T-cell (primary cell): ENCODE results near the gene AKAP6. TPM values are rescaled to one million over a fixed set of nuclear protein-coding genes. Genes with fewer than 3 reads are reported as not detected.

Experiments
- ATAC-seq, 4 experiments: fragments of 200-7000 bp in 3 of 4; fragments of 150-1000 bp in 1 of 4; cut with Tn5 transposase; replicated peaks in 1 of 4; 1 replicate in 3 of 4; 2 replicates in 1 of 4; pipeline ENCODE4 v1.10.0; 2021; ENCODE audit warnings: moderate library complexity in 3 of 4, mild to moderate bottlenecking in 2 of 4, moderate number of reproducible peaks in 1 of 4
- CTCF ChIA-PET, 2 donors: fragments of 300-600 bp; sonication (Branson Sonifier 250); formaldehyde crosslinking; loops; one replicate each; lab custom pipeline; 2022; ENCODE audit warnings: antibody characterized with exemption in 2 of 2; lab: Charles Lee
- POLR2A ChIA-PET, 2 donors: fragments of 300-600 bp; sonication (Branson Sonifier 250); formaldehyde crosslinking; loops; one replicate each; lab custom pipeline; 2022; ENCODE audit warnings: antibody characterized with exemption in 2 of 2; lab: Charles Lee
- DNase-seq, 35 experiments: peaks; one replicate each; pipeline versions ENCODE4 v3.0.0 to v3.0.0-alpha.2; 2013 to 2023
- H3K27ac ChIP-seq: one replicate; pipeline ENCODE4 v1.5.1; 2013; ENCODE audit warnings: low read length
- H3K27me3 ChIP-seq, 2 experiments: replicated peaks in 1 of 2; 1 replicate in 1 of 2; 2 replicates in 1 of 2; pipeline versions ENCODE4 v1.6.1 to v1.7.0; 2013; ENCODE audit warnings: low read length in 1 of 2, mixed read lengths in 1 of 2; ENCODE audit not compliant: control insufficient read depth in 2 of 2, insufficient read depth in 2 of 2; ENCODE audit errors: extremely low read depth in 1 of 2
- H3K36me3 ChIP-seq, 2 donors: 1 replicate in 1 of 2; 2 replicates in 1 of 2; pipeline versions ENCODE4 v1.6.1 to v1.7.0; 2013; ENCODE audit warnings: low read length in 1 of 2; ENCODE audit not compliant: control insufficient read depth in 2 of 2, insufficient read depth in 1 of 2; ENCODE audit errors: extremely low read depth in 1 of 2
- H3K4me1 ChIP-seq, 2 experiments: 1 replicate in 1 of 2; 2 replicates in 1 of 2; pipeline versions ENCODE4 v1.6.1 to v1.7.0; 2013; ENCODE audit warnings: low read length in 2 of 2, mixed read lengths in 1 of 2; ENCODE audit not compliant: insufficient read depth in 2 of 2, control insufficient read depth in 1 of 2; ENCODE audit errors: extremely low read depth in 1 of 2
- H3K4me3 ChIP-seq, 2 donors: 1 replicate in 1 of 2; 2 replicates in 1 of 2; pipeline versions ENCODE4 v1.5.1 to v1.7.0; 2013; ENCODE audit warnings: mild to moderate bottlenecking in 2 of 2, low read length in 1 of 2, moderate library complexity in 1 of 2; ENCODE audit not compliant: control insufficient read depth in 1 of 2; ENCODE audit errors: extremely low read depth in 1 of 2
- H3K9me3 ChIP-seq: 2 replicates; pipeline ENCODE4 v1.7.0; 2013
- H3K27ac Mint-ChIP-seq, 2 donors: one replicate each; pipeline ENCODE4 v1.8.0; 2020 to 2021; ENCODE audit warnings: mild to moderate bottlenecking in 2 of 2, mixed read lengths in 2 of 2
- H3K27me3 Mint-ChIP-seq, 2 donors: one replicate each; pipeline ENCODE4 v1.8.0; 2021 to 2022; ENCODE audit warnings: mixed read lengths in 2 of 2
- H3K36me3 Mint-ChIP-seq: one replicate; pipeline ENCODE4 v1.8.0; 2021; ENCODE audit warnings: mixed read lengths
- H3K4me1 Mint-ChIP-seq, 3 donors: one replicate each; pipeline ENCODE4 v1.8.0; 2020 to 2022; ENCODE audit warnings: mixed read lengths in 3 of 3, mild to moderate bottlenecking in 1 of 3
- H3K4me3 Mint-ChIP-seq, 3 donors: one replicate each; pipeline ENCODE4 v1.8.0; 2020 to 2022; ENCODE audit warnings: mild to moderate bottlenecking in 3 of 3, mixed read lengths in 3 of 3, moderate library complexity in 3 of 3
- H3K9me3 Mint-ChIP-seq, 3 donors: one replicate each; pipeline ENCODE4 v1.8.0; 2020 to 2022; ENCODE audit warnings: mixed read lengths in 3 of 3
- WGBS: methylation state at CpG from one replicate; pipeline ENCODE4 v1.1.5; 2013; ENCODE audit warnings: missing lambda C conversion rate; ENCODE audit not compliant: insufficient coverage; 5-methylcytosine and 5-hydroxymethylcytosine counted together
- total RNA-seq, 35 experiments: library from RNA in 6 of 35; stranded (reverse) in 6 of 35; fragments of 120-200 nt in 1 of 35; gene quantifications; one replicate each; pipeline versions ENCODE4 v1.2.1 to v1.2.4 and lab custom pipeline; 2013 to 2026

The AKAP6 gene
- total RNA-seq, 5 donors from 2014 or later (not counting 1 experiment from before 2014, with no cell fraction given), result 1.7 to 6.6 (median 2.6) TPM

DNA sequence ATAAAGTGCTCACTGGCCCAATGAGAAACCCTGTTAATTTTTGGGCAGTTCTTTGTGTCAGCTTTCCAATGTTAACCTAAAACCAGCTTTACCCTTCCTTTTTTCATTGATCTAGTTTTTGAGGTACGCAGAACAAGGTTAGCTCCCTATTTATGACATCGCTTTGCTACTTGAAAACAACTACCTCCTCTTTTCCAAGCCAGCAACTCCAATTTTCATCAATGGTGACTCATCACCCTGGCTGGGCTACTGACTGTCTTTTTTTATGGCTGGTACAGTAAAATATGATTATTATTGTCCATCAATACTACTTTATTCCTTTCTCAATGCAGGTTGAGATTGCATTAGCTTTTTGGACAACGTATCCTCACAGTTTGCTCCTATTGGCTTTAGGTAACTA, 22.5 kb upstream of the AKAP6 start:
- no peaks in the 10 kb centered on the region for H3K36me3 Mint-ChIP-seq
- no peak overlapping the region for H3K4me3 Mint-ChIP-seq
- ChIA-PET POLR2A (no interaction called here), CTCF (no interaction called here)
- Histone ChIP-seq H3K4me3 (no peak overlapping the region), H3K27me3 (no peaks in the 10 kb centered on the region), H3K27ac (no peak overlapping the region), H3K4me1 (no peaks in the 10 kb centered on the region), H3K9me3 (no peaks in the 10 kb centered on the region), H3K36me3 (no peaks in the 10 kb centered on the region)
- ATAC-seq (no peak), DNase-seq (no peak)
- WGBS, result 80% methylated on average over 1 of the region's 3 CpGs
- H3K27ac Mint-ChIP-seq, result no peak overlapping the region
- H3K4me1 Mint-ChIP-seq, result no peaks in the 10 kb centered on the region
- H3K27me3 Mint-ChIP-seq, result no peaks in the 10 kb centered on the region
- no peaks in the 10 kb centered on the region for H3K9me3 Mint-ChIP-seq

DNA sequence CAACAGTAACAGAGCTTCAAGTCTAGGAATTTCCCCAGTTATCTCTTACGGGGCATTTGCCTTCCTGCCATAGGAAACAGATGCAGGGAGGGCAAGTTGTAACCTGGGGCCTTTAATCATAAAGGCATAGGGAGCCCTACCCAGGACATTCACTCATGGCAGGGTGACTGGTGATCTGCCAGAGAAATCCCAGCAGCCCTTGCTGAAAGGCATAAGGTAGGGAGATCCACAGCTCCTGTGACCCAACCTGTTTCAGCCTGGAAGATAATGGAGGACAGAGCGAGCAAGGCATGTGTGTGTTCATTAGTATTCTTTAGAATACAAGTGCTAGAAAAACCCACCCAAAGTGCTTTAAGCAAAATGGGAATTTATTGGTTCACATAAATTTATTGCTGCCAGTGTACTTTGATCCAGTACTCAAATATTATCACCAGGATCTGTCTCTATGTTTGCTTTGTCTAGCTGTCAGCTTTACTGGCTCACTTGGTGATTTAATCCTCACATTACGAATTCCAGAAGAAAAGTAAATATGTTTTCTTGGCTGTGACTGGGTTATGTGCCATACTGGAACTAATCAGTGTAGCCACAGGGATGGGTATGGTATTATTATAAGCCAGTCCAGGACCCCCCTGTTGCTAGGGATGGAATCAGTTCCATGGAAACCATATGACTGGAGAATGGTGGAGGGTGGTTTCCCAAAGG, 21.1 kb upstream of the AKAP6 start:
- ChIA-PET CTCF (no interaction called here), POLR2A (no interaction called here)
- H3K4me1 ChIP-seq, result no peaks in the 10 kb centered on the region
- H3K36me3 Mint-ChIP-seq, result no peaks in the 10 kb centered on the region
- H3K27ac ChIP-seq, result no peak overlapping the region
- H3K4me3 ChIP-seq, result no peak overlapping the region
- 40% methylated on average over 1 of the region's 3 CpGs for WGBS
- no peaks in the 10 kb centered on the region for H3K27me3 Mint-ChIP-seq
- H3K9me3 Mint-ChIP-seq, result no peaks in the 10 kb centered on the region
- H3K9me3 ChIP-seq, result no peaks in the 10 kb centered on the region
- H3K4me1 Mint-ChIP-seq, result no peaks in the 10 kb centered on the region
- ATAC-seq, result no peak
- no peaks in the 10 kb centered on the region for H3K36me3 ChIP-seq
- DNase-seq, result no peak
- no peak overlapping the region for H3K27ac Mint-ChIP-seq
- no peaks in the 10 kb centered on the region for H3K27me3 ChIP-seq
- H3K4me3 Mint-ChIP-seq, result no peak overlapping the region

- POLR2A ChIA-PET, result no interaction called here
- Histone ChIP-seq H3K27me3 (no peaks in the 10 kb centered on the region), H3K9me3 (no peaks in the 10 kb centered on the region), H3K4me1 (no peaks in the 10 kb centered on the region), H3K27ac (no peak overlapping the region), H3K4me3 (no peak overlapping the region), H3K36me3 (no peaks in the 10 kb centered on the region)
- H3K9me3 Mint-ChIP-seq, result no peaks in the 10 kb centered on the region
- ATAC-seq, result no peak
- no peaks in the 10 kb centered on the region for H3K4me1 Mint-ChIP-seq
- CTCF ChIA-PET, result no interaction called here
- no peak for DNase-seq
- no peak overlapping the region for H3K27ac Mint-ChIP-seq
- H3K4me3 Mint-ChIP-seq, result no peak overlapping the region
- H3K36me3 Mint-ChIP-seq, result no peaks in the 10 kb centered on the region
- peaks cover 0 to 6% of the 10 kb centered on the region in 2 donors for H3K27me3 Mint-ChIP-seq
Measured at GRCh38 chr14:32310876-32311275, 18.2 kb upstream of the AKAP6 start.

DNA sequence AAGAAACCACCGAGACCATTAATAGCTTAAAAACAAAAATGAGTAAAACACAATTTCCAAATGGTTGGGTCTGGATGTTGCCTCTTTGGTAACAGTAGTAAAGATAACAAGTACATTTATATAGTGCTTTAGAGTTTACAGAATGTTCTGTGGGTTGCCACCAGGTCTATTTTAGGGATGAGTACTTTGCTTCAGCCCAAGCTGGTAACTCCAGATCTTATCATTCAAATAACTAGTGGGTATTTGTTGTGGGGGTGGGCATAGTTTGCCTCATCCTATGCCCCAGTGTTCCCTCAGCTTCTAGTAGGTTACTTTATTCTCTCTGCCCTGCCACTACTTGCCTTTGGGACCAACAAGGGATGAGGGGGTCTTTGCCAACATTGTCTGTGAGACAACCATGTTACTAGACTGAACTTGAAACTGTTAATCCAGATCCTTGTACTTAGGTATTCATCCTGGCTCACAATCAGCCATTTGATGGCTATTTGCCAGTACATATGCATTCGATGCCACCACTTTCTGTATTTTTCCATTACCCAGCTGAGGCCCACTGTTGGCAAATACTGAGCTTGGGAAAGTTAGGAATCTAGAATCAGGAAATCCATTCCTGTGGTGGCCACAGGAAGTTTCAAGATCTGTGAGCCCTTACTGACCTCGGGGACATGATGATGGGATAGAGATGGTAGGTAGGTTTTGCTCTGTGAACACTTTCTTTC, 17.6 kb upstream of the AKAP6 start:
- H3K27ac Mint-ChIP-seq, result no peak overlapping the region
- WGBS, result 67% methylated on average over 1 of the region's 3 CpGs
- CTCF ChIA-PET, result no interaction called here
- no peaks in the 10 kb centered on the region for H3K36me3 Mint-ChIP-seq
- no peak for DNase-seq
- no peaks in the 10 kb centered on the region for H3K36me3 ChIP-seq
- H3K4me1 Mint-ChIP-seq, result no peaks in the 10 kb centered on the region
- POLR2A ChIA-PET, result no interaction called here
- H3K4me3 ChIP-seq, result no peak overlapping the region
- H3K4me1 ChIP-seq, result no peaks in the 10 kb centered on the region
- H3K9me3 ChIP-seq, result no peaks in the 10 kb centered on the region
- H3K27me3 ChIP-seq, result no peaks in the 10 kb centered on the region
- no peaks in the 10 kb centered on the region for H3K9me3 Mint-ChIP-seq
- H3K27me3 Mint-ChIP-seq, result peaks cover 0 to 6% of the 10 kb centered on the region in 2 donors
- no peak for ATAC-seq
- no peak overlapping the region for H3K27ac ChIP-seq
- no peak overlapping the region for H3K4me3 Mint-ChIP-seq

- no peak overlapping the region for H3K4me3 ChIP-seq
- DNase-seq, result no peak
- Mint-ChIP-seq H3K27ac (no peak overlapping the region), H3K4me1 (no peaks in the 10 kb centered on the region), H3K4me3 (no peak overlapping the region), H3K27me3 (peaks cover 0 to 6% of the 10 kb centered on the region in 2 donors), H3K36me3 (no peaks in the 10 kb centered on the region), H3K9me3 (no peaks in the 10 kb centered on the region)
- H3K36me3 ChIP-seq, result no peaks in the 10 kb centered on the region
- ATAC-seq, result no peak
- no peak overlapping the region for H3K27ac ChIP-seq
- CTCF ChIA-PET, result no interaction called here
- no CpG with 5 or more reads among the region's 4 CpGs for WGBS
- no peaks in the 10 kb centered on the region for H3K9me3 ChIP-seq
- H3K4me1 ChIP-seq, result no peaks in the 10 kb centered on the region
- POLR2A ChIA-PET, result no interaction called here
- no peaks in the 10 kb centered on the region for H3K27me3 ChIP-seq
Measured at GRCh38 chr14:32312010-32312331, 17.1 kb upstream of the AKAP6 start.

- Mint-ChIP-seq H3K27me3 (peaks cover 5 to 6% of the 10 kb centered on the region in 2 donors), H3K36me3 (no peaks in the 10 kb centered on the region), H3K27ac (no peak overlapping the region), H3K9me3 (no peaks in the 10 kb centered on the region), H3K4me1 (no peaks in the 10 kb centered on the region), H3K4me3 (no peak overlapping the region)
- CTCF ChIA-PET, result no interaction called here
- no peak for DNase-seq
- ATAC-seq, result no peak
- no peaks in the 10 kb centered on the region for H3K36me3 ChIP-seq
- no peaks in the 10 kb centered on the region for H3K27me3 ChIP-seq
- no peaks in the 10 kb centered on the region for H3K9me3 ChIP-seq
- POLR2A ChIA-PET, result no interaction called here
- WGBS, result 96% methylated on average over 4 of the region's 5 CpGs
- H3K4me1 ChIP-seq, result no peaks in the 10 kb centered on the region
- no peak overlapping the region for H3K4me3 ChIP-seq
- no peak overlapping the region for H3K27ac ChIP-seq
Measured at GRCh38 chr14:32313844-32314376, 15.2 kb upstream of the AKAP6 start.
